HG02970 (cell line): Measurements from ENCODE around the gene MEP1B.

ENCODE experiments used
- ATAC-seq: cut with Tn5 transposase; IDR thresholded peaks from one replicate; pipeline ENCODE4 v1.9.1; 2021; ENCODE audit warnings: mild to moderate bottlenecking, moderate library complexity, moderate number of reproducible peaks; ENCODE audit not compliant: unreplicated experiment, low FRiP score

MEP1B gene

DNA sequence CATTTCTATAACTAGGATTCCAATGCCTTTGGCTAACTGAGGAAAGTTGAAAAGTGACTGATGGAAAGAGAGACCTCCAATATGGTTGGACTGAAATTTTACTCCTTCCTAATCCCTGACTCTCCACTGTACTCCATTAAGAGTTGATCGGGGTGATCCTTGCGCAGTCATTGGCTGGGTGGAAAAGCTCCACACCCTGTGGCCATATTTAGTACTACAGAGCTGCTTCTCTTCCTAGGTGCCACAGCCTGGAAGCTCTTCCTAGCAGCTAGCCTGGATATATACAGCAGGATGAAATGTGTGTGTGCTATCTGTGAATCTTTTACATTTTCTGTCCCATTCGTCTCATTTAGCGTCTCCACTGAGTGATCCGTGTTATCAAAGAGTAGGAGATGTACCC is 71.2 kb downstream of the MEP1B start:
- ATAC-seq = no peak

DNA sequence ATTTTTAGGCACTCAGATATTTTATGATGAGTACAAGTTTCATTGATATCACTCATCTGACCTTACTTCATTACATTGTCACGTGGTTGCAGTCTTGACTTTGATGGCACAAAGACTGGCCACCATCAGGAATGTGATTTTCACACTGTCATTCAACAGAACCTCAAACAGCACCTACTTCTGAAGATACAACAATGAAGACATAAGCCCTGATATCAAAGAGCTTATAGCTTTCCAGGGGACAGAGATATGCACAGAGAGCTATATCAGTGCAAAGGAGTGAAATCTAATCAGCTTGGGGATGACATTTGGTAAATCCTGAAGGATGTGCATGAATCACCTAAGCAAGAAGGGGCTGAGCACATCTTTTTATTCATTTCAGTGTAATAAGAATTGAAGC is 72.3 kb downstream of the MEP1B start:
- ATAC-seq = no peak

DNA sequence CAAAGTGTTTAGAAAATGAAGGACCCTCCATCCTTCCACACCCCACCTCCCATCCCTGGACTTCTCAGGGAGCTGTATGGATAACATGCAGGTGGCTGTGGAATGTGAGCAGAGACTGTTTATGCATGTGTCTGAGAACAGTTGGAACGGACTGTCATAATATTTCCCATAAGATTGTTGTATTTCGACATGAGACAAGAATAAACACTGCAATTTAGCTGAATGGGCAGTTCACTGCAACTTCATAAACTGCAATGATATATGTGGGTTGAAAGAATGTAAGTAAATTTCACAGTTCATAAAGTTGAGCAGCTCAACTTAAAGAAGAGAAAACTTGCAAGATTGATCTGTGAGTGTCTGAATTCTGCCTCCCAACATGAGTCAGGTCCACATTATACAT is 74.6 kb downstream of the MEP1B start:
- no peak for ATAC-seq

DNA sequence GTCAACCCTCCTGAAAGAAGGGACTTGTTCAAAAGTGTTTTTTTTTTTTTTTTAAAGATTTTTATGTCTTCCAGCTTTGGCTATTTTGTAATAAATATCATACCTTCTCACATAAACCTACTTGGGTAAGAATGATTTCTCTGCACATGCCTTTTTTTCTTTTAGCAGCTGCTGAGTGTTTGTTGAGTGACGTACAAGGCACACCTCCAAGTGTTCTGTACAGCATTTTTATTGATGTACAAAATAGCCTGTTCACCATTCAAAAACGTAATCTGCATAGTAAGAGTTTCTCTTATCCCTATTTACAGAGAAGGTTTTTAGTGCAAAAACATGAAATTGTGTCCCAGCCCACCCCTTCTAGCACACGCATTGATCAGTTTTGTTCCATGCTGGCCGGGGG is 77.6 kb downstream of the MEP1B start:
- no peak for ATAC-seq
